ENCODE measurements around the gene ZFP30. TPM values are rescaled to one million over a fixed set of nuclear protein-coding genes. Genes with fewer than 3 reads are reported as not detected.

ZFP30 gene
- polyA plus RNA-seq, 1 of the 3 experiments (the other 2 are of a cell fraction), result 2.3 TPM

- H3K4me2 ChIP-seq, result peak overlapping the region; percentile 90
- DNase-seq, result no peak
- no peaks in the 10 kb centered on the region for H4K20me1 ChIP-seq (ENCODE audit: insufficient read depth)
- H3F3A ChIP-seq (replicated peaks; ENCODE audit: insufficient read depth), result peaks cover 8% of the 10 kb centered on the region
- WGBS (ENCODE audit: low lambda C conversion rate), result 16% methylated on average over 9 of the region's 9 CpGs
- H3K27ac ChIP-seq (ENCODE audit: low read depth in 2 of 2, low read length in 1 of 2), result peak overlapping the region in 1 of 2 experiments; percentile 79; a peak in 1 of 4 replicates
- H3K36me3 ChIP-seq (replicated peaks in 1 of 2; ENCODE audit: control insufficient read depth in 1 of 2, insufficient read depth in 2 of 2, low read length in 1 of 2), result no peaks in the 10 kb centered on the region
- peaks cover 0 to 5% of the 10 kb centered on the region in 2 experiments; a peak in 2 of 4 replicates for H3K4me1 ChIP-seq (ENCODE audit: control insufficient read depth in 1 of 2, insufficient read depth in 2 of 2, low read depth in 1 of 2, low read length in 1 of 2)
- H3K9me3 ChIP-seq, result peaks cover 12% of the 10 kb centered on the region; the same call in 1 of the 2 replicates
- no peaks in the 10 kb centered on the region; the same call in 1 of the 2 replicates for H3K79me2 ChIP-seq (ENCODE audit: insufficient read depth)
- peak overlapping the region; percentile 88 to 97 for H3K4me3 ChIP-seq (ENCODE audit: low read depth in 2 of 2, low read length in 1 of 2)
- H3K9me2 ChIP-seq, result no peaks in the 10 kb centered on the region
- H2AFZ ChIP-seq (ENCODE audit: low read depth), result peak overlapping the region; percentile 98
- H3K27me3 ChIP-seq (ENCODE audit: insufficient read depth), result no peaks in the 10 kb centered on the region
- CTCF ChIA-PET, result interaction anchor here (0.6 to 1.8 kb wide), 3 partner anchors 42 to 621 kb away, joined by 3 to 16 read pairs (median 6); no protein-coding TSS in a partner anchor
- POLR2A ChIA-PET, result interaction anchor here (1.0 to 2.3 kb wide), 3 partner anchors 61 to 516 kb away, joined by 3 to 14 read pairs (median 3); partner anchors contain the start of genes ZFP30, ZNF420 and ZNF793
- TF ChIP-seq RXRA (IDR thresholded peaks at IDR 0.05; ENCODE audit: borderline replicate concordance, low read depth) (no peak), USF1 (IDR thresholded peaks at IDR 0.05; ENCODE audit: borderline replicate concordance, low read depth) (no peak), IRF3 (IDR thresholded peaks at IDR 0.05; ENCODE audit: low read depth, low read length) (no peak), TCF12 (IDR thresholded peaks at IDR 0.05) (no peak), MXI1 (IDR thresholded peaks at IDR 0.05; ENCODE audit: low read depth, low read length) (no peak), FOSL2 (IDR thresholded peaks at IDR 0.05; ENCODE audit: borderline replicate concordance, low read depth) (no peak), FOXM1 (IDR thresholded peaks at IDR 0.05; ENCODE audit: low read depth) (no peak), FOXJ3 (CRISPR knock-in tag; IDR thresholded peaks at IDR 0.05) (no peak), SMC3 (IDR thresholded peaks at IDR 0.05; ENCODE audit: low read depth, low read length) (no peak), ELF1 (IDR thresholded peaks at IDR 0.05) (no peak), YY1 (IDR thresholded peaks at IDR 0.05; ENCODE audit: low read depth) (no peak), CTCF (IDR thresholded peaks at IDR 0.05) (no peak), USF2 (IDR thresholded peaks at IDR 0.05; ENCODE audit: borderline replicate concordance, low read depth, low read length) (no peak)
- H3K9ac ChIP-seq, result peak overlapping the region; percentile 65
These were observed 61.3 kb downstream of the ZFP30 start for GRCh38 chr19:37593996-37594303.

GRCh38 chr19:37583340-37583739 lies 71.9 kb downstream of the ZFP30 start:
- POLR2A ChIA-PET, result no interaction called here
- Histone ChIP-seq H4K20me1 (ENCODE audit: insufficient read depth) (no peaks in the 10 kb centered on the region), H3K27ac (ENCODE audit: low read depth in 2 of 2, low read length in 1 of 2) (no peak overlapping the region), H3K4me1 (ENCODE audit: control insufficient read depth in 1 of 2, insufficient read depth in 2 of 2, low read depth in 1 of 2, low read length in 1 of 2) (no peaks in the 10 kb centered on the region), H3K9me2 (no peaks in the 10 kb centered on the region), H3K27me3 (ENCODE audit: insufficient read depth) (no peaks in the 10 kb centered on the region), H3K36me3 (replicated peaks in 1 of 2; ENCODE audit: control insufficient read depth in 1 of 2, insufficient read depth in 2 of 2, low read length in 1 of 2) (peaks cover 38 to 39% of the 10 kb centered on the region in 2 experiments), H3K4me3 (ENCODE audit: low read depth in 2 of 2, low read length in 1 of 2) (no peak overlapping the region), H3K79me2 (ENCODE audit: insufficient read depth) (no peaks in the 10 kb centered on the region; the same call in 1 of the 2 replicates), H3F3A (replicated peaks; ENCODE audit: insufficient read depth) (no peaks in the 10 kb centered on the region), H3K9me3 (peaks cover 6% of the 10 kb centered on the region; the same call in 1 of the 2 replicates), H3K9ac (no peak overlapping the region), H3K4me2 (no peak overlapping the region), H2AFZ (ENCODE audit: low read depth) (no peak overlapping the region)
- 52% methylated on average over 2 of the region's 2 CpGs for WGBS (ENCODE audit: low lambda C conversion rate)
- CTCF ChIA-PET, result interaction anchor here (0.7 to 1.1 kb wide), 3 partner anchors 9 to 31 kb away, joined by 3 read pairs; no protein-coding TSS in a partner anchor
- no peak for DNase-seq
- no peak for TF ChIP-seq YY1 (IDR thresholded peaks at IDR 0.05; ENCODE audit: low read depth)
- TF ChIP-seq RXRA (IDR thresholded peaks at IDR 0.05; ENCODE audit: borderline replicate concordance, low read depth), result no peak
- TF ChIP-seq SIN3A (IDR thresholded peaks at IDR 0.05; ENCODE audit: borderline replicate concordance, low read depth, low read length), result no peak
- TF ChIP-seq GABPA (IDR thresholded peaks at IDR 0.05; ENCODE audit: low read depth), result no peak
- no peak for TF ChIP-seq RCOR1 (IDR thresholded peaks at IDR 0.05; ENCODE audit: low read length)
- no peak for TF ChIP-seq POLR2AphosphoS5 (IDR thresholded peaks at IDR 0.05; ENCODE audit: low read depth, low read length)
- TF ChIP-seq SMC3 (IDR thresholded peaks at IDR 0.05; ENCODE audit: low read depth, low read length), result no peak
- no peak for TF ChIP-seq FOXM1 (IDR thresholded peaks at IDR 0.05; ENCODE audit: low read depth)
- TF ChIP-seq TAF1 (IDR thresholded peaks at IDR 0.05; ENCODE audit: borderline replicate concordance, low read depth, low read length), result no peak
- no peak for TF ChIP-seq CTCF (IDR thresholded peaks at IDR 0.05)

All from SK-N-SH (cell line).